Spleen (tissue), 7 donors: ENCODE data around the gene PITRM1.

Experiments used
- CTCF ChIP-seq, 11 experiments: fragments of 200-600 bp in 7 of 11; fragments of 450-650 bp in 4 of 11; sonication (generic) in 4 of 11; IDR thresholded peaks in 8 of 11; conservative IDR thresholded peaks in 3 of 11; 1 replicate in 7 of 11; 2 replicates in 4 of 11; pipeline versions ENCODE4 v1.4.0 to v1.8.0; 2016 to 2021; ENCODE audit warnings: antibody characterized with exemption in 11 of 11, inconsistent platforms in 4 of 11, mild to moderate bottlenecking in 1 of 11
- POLR2A ChIP-seq, 3 donors: fragments of 450-650 bp; IDR thresholded peaks; one replicate each; pipeline ENCODE4 v1.5.1; 2017; ENCODE audit warnings: antibody characterized with exemption in 3 of 3, mild to moderate bottlenecking in 1 of 3
- POLR2AphosphoS5 ChIP-seq, 3 donors: sonication (generic); formaldehyde crosslinking; IDR thresholded peaks; one replicate each; pipeline ENCODE4 v1.5.1; 2017; ENCODE audit warnings: antibody characterized with exemption in 3 of 3
- donor health status: DM: no; HTN: no; CAD: no; lungs with moderate emphysema.
- donor health status: DM: no; HTN: no; CAD: no.
- donor health status: DM: no; HTN: no; CAD: no.

GRCh38 chr10:3100856-3101640 is 71.5 kb downstream of the PITRM1 start:
- no peak for TF ChIP-seq CTCF (IDR thresholded peaks at IDR 0.05 in 8 of 11, conservative IDR thresholded peaks at IDR 0.05 in 3 of 11)
- TF ChIP-seq POLR2A (IDR thresholded peaks at IDR 0.05): no peak
- no peak for TF ChIP-seq POLR2AphosphoS5 (IDR thresholded peaks at IDR 0.05)
